Fibroblast of skin of scalp (primary cell): ENCODE results near the gene WWC2.
A peak's percentile ranks its signal among the peaks of the same experiment; 100 is the strongest.
"Not testable (repeated sequence)": the region's sequence is repeated elsewhere in the genome, so short reads cannot be mapped to it uniquely, and the experiment has no call there.

Source experiments
- DNase-seq: peaks from one replicate; pipeline ENCODE4 v3.0.0-alpha.2; 2013

The WWC2 gene

DNA sequence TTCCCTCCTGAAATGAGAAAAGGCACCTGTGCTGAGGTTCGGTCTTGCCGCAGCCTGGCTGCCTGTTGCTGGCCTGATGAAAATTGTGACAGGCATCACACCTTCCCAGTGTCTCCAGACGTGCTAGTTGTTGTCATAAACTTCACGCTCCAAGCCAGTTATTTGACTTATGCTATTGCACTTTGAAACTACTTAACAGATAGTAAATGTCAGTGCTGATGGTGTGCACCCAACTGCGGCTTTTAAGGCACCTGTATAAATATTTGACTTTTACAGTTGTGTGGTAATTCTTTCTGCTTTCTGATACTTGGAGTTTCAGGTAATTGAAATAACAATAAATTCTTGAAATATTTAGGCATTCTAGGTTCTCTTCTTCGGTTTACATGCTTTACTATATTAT is 1.8 kb downstream of the WWC2 start:
- DNase-seq = no peak

DNA sequence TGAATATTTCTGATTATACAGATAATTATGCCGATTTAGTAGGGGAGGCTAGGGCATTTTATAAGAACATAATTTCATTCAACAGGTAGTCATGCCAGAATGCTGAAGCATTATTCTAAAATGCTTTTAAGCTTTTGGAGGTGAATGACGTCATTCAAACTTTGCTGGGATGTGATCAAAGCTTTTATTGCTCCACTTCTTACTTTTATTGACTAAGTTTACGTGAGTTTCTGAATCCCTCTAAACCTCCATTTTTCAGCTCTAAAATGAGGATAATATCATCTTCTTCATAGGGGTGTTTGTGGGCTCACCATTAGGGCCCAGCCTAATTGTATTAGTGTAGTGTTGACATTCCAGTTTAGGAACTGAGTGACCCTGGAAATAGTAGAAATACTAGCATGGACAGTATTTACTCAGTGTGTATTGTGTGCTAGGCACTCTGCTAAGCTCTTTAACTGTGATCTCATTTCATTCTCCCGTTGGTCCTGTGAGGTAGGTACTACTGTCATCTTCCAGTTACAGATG is 3.0 kb downstream of the WWC2 start:
- no peak for DNase-seq

GRCh38 chr4:183105092-183105491 is 6.0 kb downstream of the WWC2 start:
- no peak for DNase-seq

DNA sequence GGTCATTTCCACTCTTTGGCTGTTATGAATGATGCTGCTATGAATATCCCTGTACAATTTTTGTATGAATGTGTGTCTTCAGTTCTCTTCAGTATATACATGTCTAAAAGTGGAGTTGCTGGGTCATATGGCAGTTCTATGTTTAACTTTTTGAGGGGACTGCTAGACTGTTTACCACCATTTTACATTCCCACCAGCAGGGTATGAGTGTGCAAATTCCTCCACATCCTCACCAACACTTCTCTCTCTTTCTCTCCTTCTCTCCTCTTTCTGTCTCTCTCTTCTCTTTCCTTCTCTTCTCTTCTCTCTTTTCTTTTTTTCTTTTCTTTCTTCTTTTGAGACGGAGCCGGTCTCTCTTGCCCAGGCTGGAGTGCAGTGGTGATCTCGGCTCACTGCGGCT is 7.8 kb downstream of the WWC2 start:
- peak; percentile 44 for DNase-seq

GRCh38 chr4:183107891-183108459 is 8.9 kb downstream of the WWC2 start:
- DNase-seq = peak; percentile 58

GRCh38 chr4:183110244-183110643 is 11.2 kb downstream of the WWC2 start:
- DNase-seq = no peak

DNA sequence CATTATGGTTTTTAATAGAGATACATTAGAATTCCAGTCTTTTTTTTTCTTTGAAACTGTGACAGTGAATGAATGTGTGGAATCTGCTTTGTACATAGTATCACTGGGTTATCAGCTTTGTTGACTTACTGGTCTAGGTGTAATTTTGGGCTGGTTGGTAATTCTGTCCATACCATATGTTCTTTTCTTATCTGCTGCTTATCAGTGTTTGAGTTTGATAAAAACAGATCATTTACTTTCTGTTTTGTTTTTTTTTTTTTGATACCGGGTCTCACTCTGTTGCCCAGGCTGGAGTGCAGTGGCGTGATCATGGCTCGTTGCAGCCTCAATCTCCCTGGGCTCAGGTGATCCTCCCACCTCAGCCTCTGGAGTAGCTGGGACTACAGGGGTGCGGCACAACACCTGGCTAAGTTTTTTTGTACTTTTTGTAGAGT is 12.4 kb downstream of the WWC2 start:
- no peak for DNase-seq

- DNase-seq = no peak
Observed at GRCh38 chr4:183118141-183118540, 19.1 kb downstream of the WWC2 start.

GRCh38 chr4:183118585-183118984 is 19.5 kb downstream of the WWC2 start:
- peak; percentile 95 for DNase-seq

- not testable (repeated sequence) for DNase-seq
Observed at GRCh38 chr4:183121660-183122059, 22.6 kb downstream of the WWC2 start.

GRCh38 chr4:183124228-183124627 is 25.2 kb downstream of the WWC2 start:
- DNase-seq = no peak

- peak; percentile 24 for DNase-seq
Observed at GRCh38 chr4:183124865-183125264, 25.8 kb downstream of the WWC2 start.

DNA sequence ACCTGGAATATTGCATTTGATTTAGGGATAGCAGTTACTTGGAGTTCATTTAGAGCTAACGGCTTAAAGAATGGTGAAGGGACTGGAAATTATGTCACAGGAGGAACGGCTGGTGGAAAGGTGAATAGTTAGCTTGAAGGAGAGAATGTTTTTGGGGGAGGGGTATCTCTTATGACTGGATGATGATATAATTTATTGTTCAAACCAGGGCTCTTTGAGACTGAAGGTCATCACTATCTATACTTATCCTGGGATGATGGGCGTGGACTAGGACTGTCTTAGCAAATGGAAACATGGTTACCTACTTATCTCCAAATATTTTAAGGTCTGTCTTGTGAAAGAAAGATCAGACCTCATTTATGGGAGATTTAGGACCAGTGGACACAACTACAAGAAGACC is 30.1 kb downstream of the WWC2 start:
- DNase-seq = no peak

GRCh38 chr4:183129675-183130074 is 30.6 kb downstream of the WWC2 start:
- DNase-seq = no peak

- peak; percentile 23 for DNase-seq
Observed at GRCh38 chr4:183130328-183131155, 31.5 kb downstream of the WWC2 start.

DNA sequence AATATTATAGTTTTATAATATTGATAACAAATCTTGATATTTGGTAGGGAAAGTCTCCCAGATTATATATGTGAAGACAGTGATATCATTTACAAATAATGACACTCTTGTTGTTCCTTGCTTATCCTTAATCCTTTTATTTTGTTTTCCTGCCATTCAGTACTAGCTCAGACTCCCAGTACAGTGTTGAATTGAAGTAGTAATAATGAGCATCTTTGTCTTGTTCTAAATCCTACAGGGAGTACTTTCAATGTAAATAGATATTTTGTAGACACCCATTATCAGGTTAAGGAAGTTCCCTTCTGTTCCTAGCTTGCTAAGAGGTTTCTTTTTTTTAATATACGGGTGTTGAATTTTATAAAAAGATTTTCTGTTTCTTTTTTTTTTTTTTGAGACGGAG is 33.0 kb downstream of the WWC2 start:
- no peak for DNase-seq

GRCh38 chr4:183132865-183133264 is 33.8 kb downstream of the WWC2 start:
- no peak for DNase-seq

DNA sequence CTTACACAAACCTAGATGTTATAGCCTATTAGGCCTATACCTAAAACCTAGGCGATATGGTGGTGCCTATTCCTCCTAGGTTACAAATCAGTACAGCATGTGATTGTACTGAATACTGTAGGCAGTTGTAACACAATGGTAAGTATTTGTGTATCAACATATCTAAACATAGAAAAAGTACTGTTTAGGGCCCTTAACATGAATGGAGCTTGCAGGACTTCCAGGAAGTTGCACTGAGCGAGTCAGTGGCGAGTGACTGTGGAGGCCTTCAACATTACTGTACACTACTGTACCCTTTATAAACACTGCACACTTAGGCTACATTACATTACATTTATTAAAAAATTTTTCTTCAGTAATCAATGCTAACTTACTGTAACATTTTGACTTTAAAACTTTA is 37.8 kb downstream of the WWC2 start:
- peak; percentile 41 for DNase-seq

DNA sequence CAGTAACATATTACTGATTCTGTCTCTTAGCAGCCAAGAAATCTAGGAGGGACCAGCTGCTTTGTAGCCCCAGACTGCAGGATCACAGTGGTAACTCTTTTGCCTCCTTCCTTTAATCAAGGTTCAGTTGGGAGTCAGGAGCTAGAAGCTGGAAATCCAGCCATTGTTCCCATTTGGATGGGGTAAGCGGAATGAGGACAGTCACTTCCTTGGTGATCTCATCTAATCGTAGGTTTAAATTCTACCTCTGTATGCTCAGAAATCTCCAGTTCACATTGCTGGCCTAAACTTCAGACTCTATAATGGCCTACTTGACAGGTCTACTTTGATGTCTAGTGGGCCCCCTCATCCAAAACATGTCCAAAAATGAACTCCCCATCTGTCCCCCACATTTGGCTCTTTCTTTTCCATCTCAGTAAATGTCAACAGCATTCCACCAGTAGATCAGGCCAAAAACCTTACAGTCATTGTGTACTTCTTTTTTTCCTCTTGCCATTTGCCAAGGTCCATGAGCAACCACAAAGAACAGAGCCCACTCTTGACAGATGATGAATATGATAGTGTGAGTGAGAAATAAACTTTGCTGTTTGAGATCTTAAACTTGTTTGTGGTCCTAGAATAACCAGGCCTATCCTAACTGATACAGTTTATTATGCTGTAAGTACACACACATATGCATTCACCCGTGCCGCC is 40.1 kb downstream of the WWC2 start:
- no peak for DNase-seq

DNA sequence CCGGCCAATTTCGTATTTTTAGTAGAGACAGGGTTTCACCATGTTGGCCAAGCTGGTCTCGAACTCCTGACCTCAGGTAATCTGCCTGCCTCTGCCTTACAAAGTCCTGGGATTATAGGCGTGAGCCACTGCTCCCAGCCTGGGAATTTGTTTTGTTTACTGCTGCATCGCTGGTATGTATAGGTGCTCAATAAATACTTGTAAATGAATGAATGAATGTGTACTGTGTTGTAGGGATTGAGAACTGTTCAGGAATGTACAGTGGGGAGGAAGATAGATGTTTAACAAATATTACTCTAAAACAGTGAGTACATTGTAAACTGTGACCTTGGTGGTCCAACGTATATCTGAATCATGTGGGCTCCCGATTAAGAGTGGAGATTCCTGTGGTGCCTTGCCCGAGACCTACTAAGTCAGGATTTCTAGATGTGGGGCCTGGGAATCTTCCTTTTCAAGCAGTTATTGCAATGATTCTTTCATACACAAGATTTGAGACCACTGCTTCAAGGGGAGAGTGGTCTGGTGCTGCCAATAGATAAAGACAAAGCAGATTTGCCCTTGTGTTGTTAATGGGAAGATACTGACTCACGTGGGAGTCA is 41.0 kb downstream of the WWC2 start:
- DNase-seq = peak; percentile 8

DNA sequence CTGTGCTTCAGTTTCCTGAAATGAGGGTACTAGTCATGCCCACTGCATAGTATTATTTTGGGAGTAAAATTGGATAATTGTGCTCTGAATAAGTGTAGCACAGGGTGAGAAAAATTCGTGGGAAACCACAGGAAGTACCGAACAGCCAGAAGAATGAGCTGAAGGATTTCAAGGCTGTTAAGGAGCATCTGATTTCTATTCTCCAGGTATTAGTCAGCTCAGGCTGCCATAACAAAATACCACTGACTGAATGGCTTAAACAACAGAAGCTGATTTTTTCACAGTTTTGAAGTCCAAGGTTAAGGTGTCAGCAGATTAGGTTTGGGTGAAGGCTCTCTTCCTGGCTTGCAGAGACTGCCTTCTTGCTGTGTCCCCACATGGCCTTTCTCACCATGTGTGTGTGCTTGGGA is 41.9 kb downstream of the WWC2 start:
- DNase-seq = peak; percentile 90

- DNase-seq = no peak
Observed at GRCh38 chr4:183141997-183142396, 42.9 kb downstream of the WWC2 start.
